Smooth muscle cell (in vitro differentiated cells): ENCODE data around the gene CYBC1. TPM values are rescaled to one million over a fixed set of nuclear protein-coding genes. Genes with fewer than 3 reads are reported as not detected.

ENCODE experiments used
- DNase-seq: peaks from one replicate; lab custom pipeline; 2025; ENCODE audit not compliant: unreplicated experiment; lab: John Stamatoyannopoulos, UW
- H2AFZ ChIP-seq: fragments of 200-600 bp; sonication (generic); 2 replicates; pipeline ENCODE4 v1.6.0; 2016; ENCODE audit warnings: antibody characterized with exemption, low read depth, mild to moderate bottlenecking
- H3F3A ChIP-seq: fragments of 200-600 bp; sonication (generic); 2 replicates; pipeline ENCODE4 v1.6.0; 2017; ENCODE audit warnings: antibody characterized with exemption, low read depth
- H3K27ac ChIP-seq: fragments of 200-600 bp; sonication (generic); 2 replicates; pipeline ENCODE4 v1.5.1; 2016; ENCODE audit warnings: low read depth, mild to moderate bottlenecking
- H3K27me3 ChIP-seq: fragments of 200-600 bp; sonication (generic); 2 replicates; pipeline ENCODE4 v1.6.1; 2016; ENCODE audit warnings: low read depth, mild to moderate bottlenecking
- H3K36me3 ChIP-seq: fragments of 200-600 bp; sonication (generic); 2 replicates; pipeline ENCODE4 v1.5.1; 2016; ENCODE audit warnings: low read depth
- H3K4me1 ChIP-seq: fragments of 200-600 bp; sonication (generic); 2 replicates; pipeline ENCODE4 v1.5.1; 2016; ENCODE audit warnings: low read depth
- H3K4me2 ChIP-seq: fragments of 200-600 bp; sonication (generic); 2 replicates; pipeline ENCODE4 v1.6.0; 2016; ENCODE audit warnings: mild to moderate bottlenecking
- H3K4me3 ChIP-seq: fragments of 200-600 bp; sonication (generic); 2 replicates; pipeline ENCODE4 v1.5.1; 2016; ENCODE audit warnings: mild to moderate bottlenecking
- H3K79me2 ChIP-seq: fragments of 200-600 bp; sonication (generic); 2 replicates; pipeline ENCODE4 v1.6.0; 2016; ENCODE audit warnings: low read depth, mild to moderate bottlenecking
- H3K9ac ChIP-seq: fragments of 200-600 bp; sonication (generic); 2 replicates; pipeline ENCODE4 v1.6.0; 2016; ENCODE audit warnings: low read depth
- H3K9me3 ChIP-seq: fragments of 200-600 bp; sonication (generic); replicated peaks from 2 replicates; pipeline ENCODE4 v1.5.1; 2016; ENCODE audit warnings: low read depth
- H4K20me1 ChIP-seq: fragments of 200-600 bp; sonication (generic); 2 replicates; pipeline ENCODE4 v1.6.0; 2016; ENCODE audit warnings: low read depth
- CTCF ChIP-seq: fragments of 200-600 bp; sonication (generic); IDR thresholded peaks from 2 replicates; pipeline ENCODE4 v1.5.1; 2017; ENCODE audit warnings: borderline replicate concordance, mild to moderate bottlenecking, antibody characterized with exemption; ENCODE audit not compliant: insufficient read depth, poor library complexity, severe bottlenecking
- WGBS: methylation state at CpG from one replicate; pipeline ENCODE4 v1.1.7; 2016; ENCODE audit warnings: low lambda C conversion rate; 5-methylcytosine and 5-hydroxymethylcytosine counted together
- polyA plus RNA-seq: library from polyadenylated mRNA; unstranded; fragments of >200 nt; fragmentation: Nextera tagmentation; extraction: Ambion mirVana; gene quantifications from 2 replicates; pipeline ENCODE4 v1.2.1, GENCODE V29; 2016
- total RNA-seq: library from RNA; depleted of rRNA; stranded (reverse); fragments of >200 nt; gene quantifications from 2 replicates; pipeline ENCODE4 v1.2.3, GENCODE V29; 2014

Gene CYBC1
- total and polyA plus RNA-seq, 2 experiments from 2014 or later: 23.3 to 65.8 TPM

GRCh38 chr17:82415786-82416185 is 34.8 kb downstream of the CYBC1 start:
- Histone ChIP-seq H3K27me3 (no peaks in the 10 kb centered on the region), H3K9me3 (no peaks in the 10 kb centered on the region), H3K27ac (no peak overlapping the region), H2AFZ (no peak overlapping the region), H3K4me1 (peaks cover 3% of the 10 kb centered on the region), H3K9ac (no peak overlapping the region), H3F3A (no peaks in the 10 kb centered on the region), H3K36me3 (no peaks in the 10 kb centered on the region), H3K4me3 (no peak overlapping the region), H3K79me2 (no peaks in the 10 kb centered on the region), H4K20me1 (peaks cover 55% of the 10 kb centered on the region), H3K4me2 (no peak overlapping the region)
- TF ChIP-seq CTCF: no peak
- WGBS: 93% methylated on average over 9 of the region's 9 CpGs
- no peak for DNase-seq

- WGBS: 93% methylated on average over 26 of the region's 26 CpGs
- no peaks in the 10 kb centered on the region for H3F3A ChIP-seq
- peaks cover 57% of the 10 kb centered on the region for H4K20me1 ChIP-seq
These were observed 35.2 kb downstream of the CYBC1 start for GRCh38 chr17:82415336-82415735.

GRCh38 chr17:82414548-82415281 is 35.8 kb downstream of the CYBC1 start:
- Histone ChIP-seq H3K27me3 (no peaks in the 10 kb centered on the region), H3F3A (no peaks in the 10 kb centered on the region), H3K36me3 (no peaks in the 10 kb centered on the region), H3K79me2 (no peaks in the 10 kb centered on the region), H3K4me1 (peaks cover 3% of the 10 kb centered on the region), H3K9me3 (no peaks in the 10 kb centered on the region), H3K4me3 (no peak overlapping the region), H2AFZ (no peak overlapping the region), H3K9ac (no peak overlapping the region), H4K20me1 (peaks cover 60% of the 10 kb centered on the region), H3K4me2 (peak overlapping the region; percentile 77), H3K27ac (no peak overlapping the region)
- TF ChIP-seq CTCF: peak; percentile 73
- 24% methylated on average over 38 of the region's 38 CpGs for WGBS
- DNase-seq: peak; percentile 42

More at GRCh38 chr17:82415336-82415735, 35.2 kb downstream of the CYBC1 start:
- TF ChIP-seq CTCF: no peak
- Histone ChIP-seq H3K4me1 (peaks cover 3% of the 10 kb centered on the region), H3K4me3 (no peak overlapping the region), H3K9ac (no peak overlapping the region), H3K27me3 (no peaks in the 10 kb centered on the region), H3K27ac (no peak overlapping the region), H3K9me3 (no peaks in the 10 kb centered on the region), H2AFZ (no peak overlapping the region), H3K79me2 (no peaks in the 10 kb centered on the region), H3K4me2 (no peak overlapping the region), H3K36me3 (no peaks in the 10 kb centered on the region)
- DNase-seq: no peak
